A673 (cell line): ENCODE results near the gene SLC30A4. TPM values are rescaled to one million over a fixed set of nuclear protein-coding genes. Genes with fewer than 3 reads are reported as not detected.

Source experiments
- BruUV-seq: library from RNA; stranded (reverse); fragments of 400-500 nt; replicated peaks from 2 replicates; lab custom pipeline; 2021; lab: Mats Ljungman, UMichigan
- CTCF ChIA-PET: fragments of 300-600 bp; sonication (Branson Sonifier 250); formaldehyde crosslinking; loops from one replicate; lab custom pipeline; 2022; ENCODE audit warnings: antibody characterized with exemption; lab: Charles Lee
- POLR2A ChIA-PET: fragments of 300-600 bp; sonication (Branson Sonifier 250); formaldehyde crosslinking; loops from one replicate; lab custom pipeline; 2022; ENCODE audit warnings: antibody characterized with exemption; ENCODE audit not compliant: low non-redundant PET; lab: Charles Lee
- DNase-seq: peaks from one replicate; pipeline ENCODE4 v3.0.0-alpha.2; 2015; ENCODE audit warnings: low spot score
- H3K27ac ChIP-seq: fragments of 200-600 bp; sonication (generic); 2 replicates; pipeline ENCODE4 v1.5.1; 2016; ENCODE audit warnings: mixed run types, low read depth, mild to moderate bottlenecking, mixed read lengths, antibody characterized with exemption, low read length; ENCODE audit not compliant: poor library complexity, severe bottlenecking
- H3K27me3 ChIP-seq: fragments of 200-600 bp; sonication (generic); replicated peaks from 2 replicates; pipeline ENCODE4 v1.6.1; 2017; ENCODE audit warnings: mixed run types, low read depth, mild to moderate bottlenecking, mixed read lengths, antibody characterized with exemption, low read length; ENCODE audit not compliant: insufficient read depth, poor library complexity
- H3K36me3 ChIP-seq: fragments of 200-600 bp; sonication (generic); 2 replicates; pipeline ENCODE4 v1.6.1; 2016; ENCODE audit warnings: mixed run types, mild to moderate bottlenecking, mixed read lengths, antibody characterized with exemption, low read length; ENCODE audit not compliant: insufficient read depth, poor library complexity, severe bottlenecking
- H3K4me1 ChIP-seq: fragments of 200-600 bp; sonication (generic); 2 replicates; pipeline ENCODE4 v1.6.1; 2017; ENCODE audit warnings: mixed run types, mild to moderate bottlenecking, mixed read lengths, antibody characterized with exemption, low read length; ENCODE audit not compliant: insufficient read depth, poor library complexity, severe bottlenecking
- H3K4me3 ChIP-seq: fragments of 200-600 bp; sonication (generic); 2 replicates; pipeline ENCODE4 v1.5.1; 2016; ENCODE audit warnings: low read depth, mixed run types, mild to moderate bottlenecking, mixed read lengths, low read length; ENCODE audit not compliant: poor library complexity, severe bottlenecking
- H3K9me3 ChIP-seq: fragments of 200-600 bp; sonication (generic); 2 replicates; pipeline ENCODE4 v1.6.1; 2016; ENCODE audit warnings: mixed run types, low read depth, mild to moderate bottlenecking, mixed read lengths, antibody characterized with exemption, low read length; ENCODE audit not compliant: poor library complexity, severe bottlenecking
- CTCF ChIP-seq: fragments of 300-800, 200-600 bp; sonication (generic); conservative IDR thresholded peaks from 2 replicates; pipeline ENCODE4 v1.5.1; 2017; ENCODE audit warnings: low read depth, mild to moderate bottlenecking, antibody characterized with exemption, low read length, moderate library complexity, mixed read lengths
- EZH2 ChIP-seq: fragments of 200-600 bp; sonication (generic); IDR thresholded peaks from 2 replicates; pipeline ENCODE4 v1.6.1; 2017; ENCODE audit warnings: borderline replicate concordance, low read depth, mild to moderate bottlenecking, mixed read lengths, antibody characterized with exemption, low read length; ENCODE audit not compliant: poor library complexity, severe bottlenecking
- intact Hi-C: fragments of 100-400 bp; cut with micrococcal nuclease; formaldehyde crosslinking; loops from one replicate; pipeline ENCODE4 v1.10.0; 2022; ENCODE audit not compliant: unreplicated experiment
- total RNA-seq: library from RNA; stranded (reverse); gene quantifications from 2 replicates; pipeline ENCODE4 v1.2.3, GENCODE V29; 2021

The SLC30A4 gene
- total RNA-seq, 1 experiment from 2014 or later, result 1.1 TPM

DNA sequence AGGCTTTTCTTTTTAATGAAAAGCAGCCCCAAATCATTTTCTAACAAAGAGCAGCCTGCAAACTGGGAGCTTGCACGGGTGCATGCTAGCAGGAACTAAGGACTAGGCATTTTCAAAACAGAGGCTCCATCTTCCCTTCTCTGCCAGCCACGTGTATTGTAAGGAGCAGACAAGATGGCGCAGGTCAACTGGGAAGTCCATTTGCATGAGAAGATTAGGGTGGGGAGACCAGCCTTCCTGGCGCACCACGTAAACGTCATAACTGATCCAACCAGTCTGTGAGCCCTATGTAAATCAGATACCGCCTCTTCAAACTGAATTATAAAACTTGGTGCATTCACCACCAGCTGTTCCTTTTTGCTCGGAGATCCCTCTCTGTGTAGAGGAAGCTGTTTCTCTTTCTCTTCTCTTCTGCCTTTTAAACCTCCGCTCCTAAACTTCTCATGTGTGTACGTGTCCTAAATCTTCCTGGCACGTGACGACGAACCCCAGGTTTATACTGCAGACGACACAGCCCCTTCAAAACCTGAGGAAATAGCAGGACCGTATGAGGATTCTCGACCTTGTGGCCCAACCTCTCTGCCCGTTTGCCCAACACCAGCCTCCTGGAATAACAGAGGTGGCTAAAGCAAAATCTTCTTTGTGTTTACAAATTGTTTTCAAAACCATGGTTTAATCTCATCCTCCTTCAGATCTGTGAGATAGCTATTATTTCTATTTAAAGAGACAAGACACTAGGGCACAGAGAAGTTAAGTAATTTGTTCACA is 26.4 kb upstream of the SLC30A4 start:
- H3K4me1 ChIP-seq, result no peaks in the 10 kb centered on the region
- no peak overlapping the region for H3K27ac ChIP-seq
- TF ChIP-seq EZH2, result no peak
- no peak for TF ChIP-seq CTCF
- no peaks in the 10 kb centered on the region for H3K27me3 ChIP-seq
- ChIA-PET CTCF (interaction anchor here (1.2 kb wide), 1 partner anchor 25 kb away, joined by 3 read pairs; no protein-coding TSS in a partner anchor), POLR2A (no interaction called here)
- intact Hi-C loops, result no loop called here
- BruUV-seq, result no TSS peak
- H3K36me3 ChIP-seq, result no peaks in the 10 kb centered on the region
- no peaks in the 10 kb centered on the region for H3K9me3 ChIP-seq
- H3K4me3 ChIP-seq, result no peak overlapping the region
- DNase-seq, result no peak

GRCh38 chr15:45546789-45547188 is 24.2 kb upstream of the SLC30A4 start:
- DNase-seq, result no peak
- H3K36me3 ChIP-seq, result no peaks in the 10 kb centered on the region
- H3K27me3 ChIP-seq, result no peaks in the 10 kb centered on the region
- intact Hi-C loops, result no loop called here
- H3K4me1 ChIP-seq, result no peaks in the 10 kb centered on the region
- POLR2A ChIA-PET, result no interaction called here
- BruUV-seq, result no TSS peak
- H3K4me3 ChIP-seq, result no peak overlapping the region
- H3K9me3 ChIP-seq, result no peaks in the 10 kb centered on the region
- no peak for TF ChIP-seq CTCF
- no peak for TF ChIP-seq EZH2
- CTCF ChIA-PET, result no interaction called here
- no peak overlapping the region for H3K27ac ChIP-seq

DNA sequence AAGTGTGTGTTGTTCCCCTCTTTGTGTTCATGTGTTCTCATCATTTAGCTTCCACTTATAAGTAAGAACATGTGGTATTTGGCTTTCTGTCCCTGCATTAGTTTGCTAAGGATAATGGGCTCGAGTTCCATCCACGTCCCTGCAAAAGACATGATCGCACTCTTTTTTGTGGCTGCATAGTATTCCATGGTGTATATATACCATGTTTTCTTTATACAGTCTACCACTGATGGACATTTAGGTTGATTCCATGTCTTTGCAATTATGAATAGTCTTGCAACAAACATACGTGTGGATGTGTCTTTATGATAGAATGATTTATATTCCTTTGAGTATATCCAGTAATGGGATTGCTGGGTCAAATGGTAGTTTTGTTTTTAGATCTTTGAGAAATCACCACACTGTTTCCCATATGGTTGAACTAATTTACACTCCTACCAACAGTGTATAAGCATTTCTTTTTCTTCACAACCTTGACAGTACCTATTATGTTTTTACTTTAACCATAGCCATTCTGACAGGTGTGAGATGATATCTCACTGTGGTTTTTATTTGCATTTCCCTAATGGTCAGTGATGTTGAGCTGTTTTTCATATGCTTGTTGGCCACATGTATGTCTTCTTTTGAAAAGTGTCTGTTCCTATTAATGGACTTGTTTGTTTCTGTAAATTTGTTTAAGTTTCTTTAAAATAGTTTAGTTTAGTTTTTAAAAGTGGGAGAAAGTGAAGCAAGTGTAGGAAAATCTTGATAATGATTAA is 21.9 kb upstream of the SLC30A4 start:
- H3K9me3 ChIP-seq, result no peaks in the 10 kb centered on the region
- BruUV-seq, result no TSS peak
- POLR2A ChIA-PET, result no interaction called here
- H3K4me1 ChIP-seq, result no peaks in the 10 kb centered on the region
- TF ChIP-seq EZH2 (no peak), CTCF (no peak)
- DNase-seq, result no peak
- intact Hi-C loops, result no loop called here
- H3K36me3 ChIP-seq, result no peaks in the 10 kb centered on the region
- H3K4me3 ChIP-seq, result no peak overlapping the region
- H3K27ac ChIP-seq, result no peak overlapping the region
- H3K27me3 ChIP-seq, result no peaks in the 10 kb centered on the region
- CTCF ChIA-PET, result no interaction called here
